HG02973 (cell line): ENCODE measurements around the gene SCGB3A2.
A peak's percentile ranks its signal among the peaks of the same experiment; 100 is the strongest.

Experiments used
- ATAC-seq: cut with Tn5 transposase; IDR thresholded peaks from one replicate; pipeline ENCODE4 v1.9.1; 2021; ENCODE audit warnings: moderate library complexity; ENCODE audit not compliant: unreplicated experiment

SCGB3A2 gene, protein sequence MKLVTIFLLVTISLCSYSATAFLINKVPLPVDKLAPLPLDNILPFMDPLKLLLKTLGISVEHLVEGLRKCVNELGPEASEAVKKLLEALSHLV

DNA sequence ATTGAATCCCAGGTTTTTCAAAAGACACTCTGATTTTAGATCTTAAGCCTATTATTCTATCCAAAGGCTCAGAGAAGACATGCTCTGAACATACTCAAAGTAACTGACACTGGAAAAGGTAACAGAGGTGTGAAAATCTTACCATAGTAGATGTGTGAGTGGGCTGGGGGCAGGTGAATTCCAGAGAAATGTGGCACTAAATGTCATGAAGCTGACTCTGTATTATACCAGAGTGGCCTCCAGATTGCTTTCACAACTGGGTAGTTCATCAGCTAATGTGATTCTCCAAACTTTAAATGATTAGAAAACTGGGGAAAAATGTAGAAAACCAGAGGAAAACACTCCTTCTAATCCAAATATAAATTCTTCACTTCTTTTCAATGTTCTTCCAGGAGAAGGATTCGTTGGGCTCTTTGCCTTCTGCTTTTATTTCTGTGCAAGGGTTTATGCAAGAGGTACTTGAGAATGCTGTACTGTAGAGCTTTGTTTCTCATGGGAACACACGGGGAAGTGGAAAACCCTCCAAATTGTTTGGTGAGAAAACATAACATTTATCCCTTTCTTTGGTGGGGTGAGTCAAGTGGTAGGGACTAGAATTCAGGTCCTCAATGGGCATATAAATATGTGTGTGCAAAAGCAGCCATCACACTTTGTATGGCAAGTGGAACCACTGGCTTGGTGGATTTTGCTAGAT lies at the start of gene SCGB3A2:
TSS of gene SCGB3A2 (plus strand) at position 646 of the 694 bp plus-strand sequence. CDS start 93 bp downstream, outside the sequence.
- ATAC-seq = no peak

DNA sequence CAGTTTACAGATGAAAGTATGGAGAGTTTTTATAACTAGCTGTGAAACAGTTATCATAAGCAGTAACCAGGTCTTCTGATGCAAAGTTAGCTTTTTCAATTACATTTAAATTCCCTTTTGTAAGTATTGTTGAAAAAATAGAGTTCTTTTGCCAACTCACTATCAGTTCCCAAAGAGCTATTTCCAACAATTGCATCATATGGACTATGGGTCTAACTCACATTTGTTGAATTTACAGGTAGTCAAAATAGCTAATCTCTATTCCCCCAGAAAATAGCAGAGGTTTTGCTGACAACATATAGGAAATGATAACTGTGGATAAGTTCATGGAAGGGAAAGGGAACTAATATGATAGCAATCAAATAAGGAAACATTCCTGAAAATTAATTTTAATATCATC lies 48.5 kb upstream of the SCGB3A2 start:
- no peak for ATAC-seq

- ATAC-seq = no peak
These were observed 47.0 kb upstream of the SCGB3A2 start, which contains the start of gene SPINK1 for GRCh38 chr5:147831465-147831864. TSS of gene SPINK1 (minus strand) at chr5:147831671. CDS start at chr5:147831577, 94 bp downstream.

- no peak for ATAC-seq
These were observed 46.0 kb upstream of the SCGB3A2 start for GRCh38 chr5:147832541-147832940.

DNA sequence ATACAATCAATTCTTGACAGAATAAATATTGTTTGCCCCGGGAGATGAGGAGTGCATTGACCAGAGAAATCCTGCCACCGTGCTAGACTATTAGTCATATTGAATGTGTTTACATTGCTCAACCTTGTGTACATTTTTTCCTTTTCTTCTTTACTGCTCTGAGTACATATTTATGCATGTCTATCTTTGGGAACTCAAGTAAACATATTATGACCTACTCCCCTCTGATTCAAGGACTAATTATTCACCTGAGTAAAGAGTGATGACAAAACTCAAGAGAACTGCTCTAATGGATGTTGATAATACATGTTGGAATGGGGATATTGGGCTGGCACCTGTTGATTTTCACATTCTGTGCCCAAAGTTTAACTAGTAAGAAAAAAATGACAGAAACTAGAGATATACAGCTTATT lies 43.1 kb upstream of the SCGB3A2 start:
- no peak for ATAC-seq

DNA sequence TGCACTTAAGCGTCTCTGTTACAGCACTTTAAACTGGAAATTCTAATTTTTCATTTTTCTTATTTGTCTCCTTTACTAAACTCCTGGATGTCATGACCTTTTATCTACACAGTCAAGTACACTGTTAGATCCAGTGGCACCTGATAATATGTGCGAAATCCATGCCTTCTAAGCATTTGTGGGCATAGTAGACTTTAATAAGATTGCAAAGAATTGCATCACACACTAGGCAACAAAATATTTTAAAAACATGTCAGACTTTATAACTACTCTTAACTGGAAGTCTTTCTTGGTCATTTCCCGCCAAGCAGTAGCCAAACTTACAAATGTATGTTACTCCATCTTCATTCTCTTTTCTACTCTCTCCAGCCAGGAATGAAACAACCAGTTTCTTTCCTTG lies 42.1 kb upstream of the SCGB3A2 start:
- ATAC-seq = no peak

DNA sequence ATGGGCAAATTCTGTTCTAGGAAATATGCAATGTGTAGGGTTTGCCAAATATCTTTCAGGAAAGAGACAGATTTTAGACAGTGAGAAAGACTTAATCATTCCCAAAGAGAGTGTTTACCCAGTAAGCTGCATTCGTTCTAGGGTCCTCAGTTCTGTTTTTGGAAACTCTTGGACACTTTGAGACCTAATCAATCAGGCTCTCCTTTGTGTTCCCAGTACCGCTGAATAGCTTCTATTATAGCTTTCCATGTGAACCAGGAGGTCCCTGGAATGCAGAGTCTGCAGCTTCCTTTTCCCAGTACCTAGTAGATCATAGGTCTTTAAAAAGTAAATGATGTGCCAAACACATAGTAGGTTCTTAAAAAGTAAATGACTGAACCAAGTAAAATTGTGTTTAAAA lies 35.6 kb upstream of the SCGB3A2 start:
- no peak for ATAC-seq

DNA sequence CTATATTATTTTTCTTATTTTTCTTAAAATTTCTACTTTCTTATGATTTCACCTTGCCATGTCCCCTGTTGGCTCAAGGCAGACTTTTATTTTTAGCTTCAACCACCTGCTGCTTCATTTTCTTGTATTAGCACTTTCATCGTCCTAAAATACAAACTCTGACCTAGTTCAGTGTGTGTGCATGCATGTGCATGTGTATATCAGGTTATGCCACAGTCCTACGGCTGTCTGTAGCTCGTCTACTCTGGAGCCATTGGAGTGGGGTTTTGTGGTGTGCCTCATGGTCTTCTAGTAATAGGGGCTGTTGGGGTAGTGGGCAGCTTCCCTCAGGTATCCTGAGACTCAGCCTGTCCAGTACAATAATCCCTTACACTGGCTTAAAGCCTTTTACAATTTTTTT lies 33.7 kb upstream of the SCGB3A2 start:
- no peak for ATAC-seq

GRCh38 chr5:147845618-147846017 lies 32.9 kb upstream of the SCGB3A2 start:
- no peak for ATAC-seq

- ATAC-seq = no peak
These were observed 29.3 kb upstream of the SCGB3A2 start for GRCh38 chr5:147849226-147849625.

DNA sequence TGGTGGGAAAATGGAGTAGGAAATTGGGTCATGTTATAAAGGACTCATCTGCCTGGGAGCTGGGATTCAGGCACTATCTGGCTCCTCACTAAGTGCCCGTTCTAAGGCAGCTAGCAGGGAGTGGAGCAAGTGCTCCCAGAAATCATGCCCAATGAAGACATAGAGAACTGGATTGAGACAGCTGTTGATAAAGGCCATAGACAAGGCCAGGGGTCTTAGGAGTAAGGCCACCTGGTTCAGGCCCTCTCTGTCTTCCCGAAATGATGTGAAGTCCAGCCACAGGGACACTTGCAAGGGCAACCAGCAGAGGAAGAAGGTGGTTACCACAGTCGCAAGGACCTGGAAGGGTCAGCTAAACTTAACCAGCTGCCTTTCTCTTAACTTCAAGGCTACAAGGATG lies 26.9 kb upstream of the SCGB3A2 start:
- ATAC-seq = no peak

DNA sequence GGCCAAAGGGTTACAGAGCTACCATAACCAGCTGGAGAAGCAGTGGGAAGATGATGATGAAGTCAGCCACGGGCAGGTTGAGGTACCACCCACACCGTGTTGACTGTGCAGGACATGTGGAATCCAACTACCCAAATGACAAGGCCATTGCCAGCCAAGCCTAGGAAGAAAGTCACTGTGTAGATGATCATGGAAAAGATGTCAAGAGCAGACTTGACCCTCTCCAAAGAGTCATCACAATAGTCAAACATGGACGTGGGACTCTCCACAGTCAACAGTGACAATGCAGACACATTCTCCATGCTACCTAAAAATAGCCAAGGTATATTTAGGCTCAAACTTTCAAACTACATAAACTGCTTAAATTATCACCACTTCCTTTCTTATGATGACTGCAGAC lies 26.1 kb upstream of the SCGB3A2 start:
- no peak for ATAC-seq

DNA sequence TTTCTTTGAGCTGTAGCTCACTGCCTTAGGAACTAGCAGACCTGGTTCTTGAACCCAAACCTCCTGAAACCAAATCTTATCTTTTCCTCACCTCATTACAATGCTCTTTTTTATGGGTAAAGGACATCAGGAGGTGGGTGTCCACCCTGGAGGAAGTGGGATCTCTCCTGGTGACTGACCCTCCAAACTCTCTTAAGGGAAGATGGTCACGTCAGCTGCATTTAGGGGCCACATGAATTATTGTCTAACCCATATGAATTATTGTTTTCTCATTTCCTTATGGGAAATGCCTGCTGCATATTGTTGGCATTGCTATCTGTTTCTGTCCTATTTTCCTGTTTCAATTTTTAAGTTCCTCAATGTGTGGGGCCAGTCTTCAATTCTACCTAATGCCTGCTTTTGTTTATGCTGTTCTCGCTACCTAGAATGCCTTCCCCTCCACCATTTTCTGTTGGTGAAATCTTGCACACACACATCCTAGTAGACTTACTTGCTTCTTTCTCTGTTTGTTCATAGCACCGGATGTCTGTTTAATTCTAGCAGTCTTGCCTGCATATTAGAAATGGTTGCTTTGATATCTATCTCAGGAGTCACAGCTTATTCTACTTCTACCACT lies 25.0 kb upstream of the SCGB3A2 start:
- no peak for ATAC-seq

DNA sequence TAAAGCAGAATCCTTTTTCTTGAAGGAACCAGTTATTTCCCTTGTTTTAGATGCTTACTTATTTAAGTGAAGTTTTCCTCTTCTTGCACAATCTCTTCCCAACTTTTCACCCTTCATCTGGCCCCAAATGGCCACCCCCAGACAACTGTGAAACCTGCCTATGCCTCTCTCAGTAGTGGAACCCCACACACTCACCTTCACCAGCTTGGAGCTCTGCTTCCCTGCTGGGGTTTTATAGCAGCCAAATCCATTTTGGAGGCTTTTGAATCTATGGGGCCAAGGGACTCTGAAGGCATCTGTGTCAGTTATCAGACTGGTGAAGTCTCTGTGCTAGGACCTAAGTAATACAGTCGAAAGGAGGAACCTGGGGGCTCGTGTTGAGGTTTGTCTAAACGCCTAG lies 24.2 kb upstream of the SCGB3A2 start:
- ATAC-seq = no peak

GRCh38 chr5:147854894-147855773 lies 23.4 kb upstream of the SCGB3A2 start:
- ATAC-seq = no peak

GRCh38 chr5:147855774-147856069 lies 22.8 kb upstream of the SCGB3A2 start:
- no peak for ATAC-seq

- ATAC-seq = no peak
These were observed 21.7 kb upstream of the SCGB3A2 start for GRCh38 chr5:147856801-147857200.

DNA sequence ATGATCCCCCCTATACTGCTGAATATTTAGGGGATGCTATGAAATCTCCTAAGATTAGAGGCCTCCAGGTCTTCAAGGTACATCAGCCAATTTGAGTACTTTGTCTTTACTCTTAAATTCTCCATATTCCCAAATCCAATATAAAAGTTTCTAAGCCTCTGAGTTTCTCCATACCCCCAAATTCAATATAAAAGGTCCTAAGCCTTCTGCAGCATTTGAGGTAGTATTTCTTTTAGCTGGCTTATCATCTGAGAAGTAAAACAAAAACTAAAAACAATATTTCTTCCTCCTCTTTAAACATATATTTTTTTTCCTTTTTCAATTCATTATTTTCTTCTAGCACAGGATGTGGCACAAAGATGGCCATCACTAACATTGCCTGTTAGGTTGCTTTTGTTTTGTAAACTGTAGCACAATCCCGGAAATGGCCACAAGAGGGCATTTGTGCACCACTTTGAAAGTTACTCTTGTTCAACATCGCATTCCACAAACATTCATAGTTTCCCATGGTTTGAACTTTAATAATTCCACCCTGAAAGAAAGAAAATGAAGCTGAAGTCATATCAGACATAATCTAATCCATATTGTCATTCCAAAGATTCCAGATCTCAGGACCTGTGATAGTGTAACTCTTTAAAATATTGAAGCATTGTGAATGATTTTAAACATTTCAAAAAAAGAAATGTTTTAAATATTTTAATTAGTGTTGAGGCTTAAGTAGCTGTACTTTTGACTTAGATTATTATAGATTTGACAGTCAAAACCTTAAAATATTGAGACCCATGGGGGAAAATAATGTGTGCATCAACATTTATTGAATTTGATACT lies 21.0 kb upstream of the SCGB3A2 start:
- peak; percentile 94 for ATAC-seq

GRCh38 chr5:147858565-147858964 lies 19.9 kb upstream of the SCGB3A2 start:
- no peak for ATAC-seq

- no peak for ATAC-seq
These were observed 18.4 kb upstream of the SCGB3A2 start for GRCh38 chr5:147859962-147860640.
